Superior temporal gyrus (tissue), 1 donor: ENCODE data around the gene CLMN.
"Not testable (repeated sequence)": the region's sequence is repeated elsewhere in the genome, so short reads cannot be mapped to it uniquely, and the experiment has no call there.

Experiments used
- DNase-seq: peaks from one replicate; pipeline ENCODE4 v3.0.0-alpha.2; 2016; ENCODE audit errors: extremely low spot score

The CLMN gene

GRCh38 chr14:95138455-95138854, 181.3 kb downstream of the CLMN start:
- not testable (repeated sequence) for DNase-seq

DNA sequence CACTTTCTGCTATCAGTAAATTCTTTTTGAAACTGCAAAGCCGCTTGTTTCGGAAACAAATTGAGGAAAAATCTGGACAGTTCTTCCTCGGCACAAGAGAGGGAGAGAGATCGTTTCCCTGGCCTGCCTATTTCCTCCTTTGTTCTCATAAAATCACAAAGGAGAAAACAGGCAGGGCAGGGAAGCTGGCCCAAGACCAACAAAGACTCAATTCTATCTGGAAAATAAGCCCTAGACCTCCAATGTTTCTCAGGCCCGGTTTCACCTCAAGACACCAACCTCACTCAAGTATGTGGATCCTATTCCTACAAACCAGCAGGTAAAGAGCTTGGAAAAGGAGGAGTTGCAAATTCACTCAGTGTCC, 181.9 kb downstream of the CLMN start:
- peak; percentile 69 for DNase-seq

- no peak for DNase-seq
Measured at GRCh38 chr14:95137164-95137803, 182.4 kb downstream of the CLMN start.

DNA sequence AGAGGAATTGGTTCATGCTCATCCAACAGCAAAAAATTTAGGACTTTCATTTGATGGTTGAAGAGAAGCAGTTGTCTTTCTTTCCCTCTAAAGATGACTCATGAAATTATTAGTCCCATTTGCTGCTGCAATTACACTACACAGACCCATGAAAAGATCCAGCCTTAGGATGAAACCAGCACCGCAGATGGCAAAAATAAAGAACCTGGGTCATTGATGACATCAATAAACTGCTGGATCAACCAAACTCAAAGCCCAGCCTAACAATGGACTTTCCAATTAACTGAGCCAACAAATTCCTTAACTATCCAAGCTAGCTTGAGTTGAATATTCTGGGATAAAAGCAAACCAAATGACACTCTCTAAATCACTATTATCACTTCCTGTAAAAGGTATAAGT, 183.1 kb downstream of the CLMN start:
- DNase-seq, result no peak

DNA sequence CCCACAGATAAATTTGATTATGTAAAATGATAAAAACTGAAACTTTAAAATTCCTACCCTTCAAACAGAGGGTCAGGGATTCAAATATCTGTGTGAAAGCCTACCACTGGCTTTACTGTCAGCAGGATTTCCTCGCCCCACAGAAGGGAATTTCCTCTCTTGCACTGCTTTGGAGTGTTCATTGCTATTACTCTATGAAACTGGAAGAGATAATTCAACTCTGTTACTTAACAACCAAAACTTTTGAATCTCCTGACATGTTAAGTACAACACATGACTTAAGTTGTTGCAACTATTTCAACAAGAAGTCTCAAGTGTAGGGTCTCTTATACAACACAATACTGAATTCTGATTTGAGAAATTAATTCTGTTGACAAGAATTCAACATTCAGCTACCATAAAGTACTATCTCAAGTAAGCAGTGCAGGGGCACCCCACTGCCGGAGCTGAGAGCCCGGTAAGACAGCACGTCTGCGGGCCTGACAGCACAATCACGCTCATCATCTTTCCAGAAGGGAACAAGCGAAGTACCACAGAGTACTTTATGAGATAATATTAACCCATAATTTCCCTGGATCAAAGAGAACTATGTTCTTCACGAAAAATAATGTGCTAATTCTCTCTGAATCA, 185.3 kb downstream of the CLMN start:
- DNase-seq, result no peak

DNA sequence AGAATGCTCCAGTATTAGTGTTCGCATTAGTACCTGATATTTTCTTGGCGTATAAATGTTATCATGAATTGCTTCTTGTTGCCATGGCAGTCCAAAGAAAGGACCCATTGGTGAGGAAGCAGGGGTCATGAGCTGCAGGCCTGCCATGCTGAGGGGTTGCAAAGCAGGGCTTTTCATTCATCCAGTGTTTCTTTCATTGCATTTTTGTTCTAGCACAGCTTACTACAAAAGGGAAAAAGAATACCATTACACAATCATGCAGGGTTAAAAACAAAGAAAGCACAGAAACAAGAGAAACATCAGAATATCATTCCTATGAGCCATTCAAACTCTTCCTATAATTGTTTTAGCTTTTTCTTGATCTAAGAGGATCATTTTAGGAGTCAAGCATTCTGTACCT, 186.4 kb downstream of the CLMN start:
- DNase-seq, result peak; percentile 72

- DNase-seq, result no peak
Measured at GRCh38 chr14:95132760-95133159, 186.9 kb downstream of the CLMN start.
